ENCODE results near the gene SPOCK3.
"Not testable (repeated sequence)": the region's sequence is repeated elsewhere in the genome, so short reads cannot be mapped to it uniquely, and the experiment has no call there.

SPOCK3 gene

GRCh38 chr4:166798126-166798525 is 436.2 kb downstream of the SPOCK3 start:
- DNase-seq = no peak

- no peak for DNase-seq
These were observed 456.5 kb downstream of the SPOCK3 start for GRCh38 chr4:166777760-166778159.

- no peak for DNase-seq
These were observed 471.3 kb downstream of the SPOCK3 start for GRCh38 chr4:166763018-166763417.

GRCh38 chr4:166741742-166742141 is 492.6 kb downstream of the SPOCK3 start:
- no peak for DNase-seq

GRCh38 chr4:166739215-166739614 is 495.1 kb downstream of the SPOCK3 start:
- not testable (repeated sequence) for DNase-seq

GRCh38 chr4:166737430-166737829 is 496.9 kb downstream of the SPOCK3 start:
- DNase-seq = no peak

GRCh38 chr4:166735553-166735952 is 498.7 kb downstream of the SPOCK3 start:
- DNase-seq = no peak

- no peak for DNase-seq
These were observed 499.5 kb downstream of the SPOCK3 start for GRCh38 chr4:166734797-166735196.

- no peak for DNase-seq
These were observed 500.6 kb downstream of the SPOCK3 start for GRCh38 chr4:166733686-166734085.

GRCh38 chr4:166726832-166727231 is 507.5 kb downstream of the SPOCK3 start:
- DNase-seq = no peak

- DNase-seq = no peak
These were observed 509.9 kb downstream of the SPOCK3 start for GRCh38 chr4:166724369-166724768.

GRCh38 chr4:166723532-166724140 is 510.7 kb downstream of the SPOCK3 start:
- no peak for DNase-seq

GRCh38 chr4:166715748-166716713 is 518.3 kb downstream of the SPOCK3 start:
- not testable (repeated sequence) for DNase-seq

GRCh38 chr4:166700592-166700991 is 533.7 kb downstream of the SPOCK3 start:
- DNase-seq = no peak

GRCh38 chr4:166688835-166689234 is 545.5 kb downstream of the SPOCK3 start:
- DNase-seq = no peak

GRCh38 chr4:166687828-166688227 is 546.5 kb downstream of the SPOCK3 start:
- DNase-seq = no peak

Data from stimulated activated CD4-positive, alpha-beta T cell treated with anti-CD3 and anti-CD28 coated beads, Interleukin-12 subunit alpha, Interleukin-12 subunit beta, amount 100 ng/mL, for 4 hours (primary cell).